GM18909 (cell line): ENCODE data around the gene NWD2.
"Not testable (repeated sequence)": the region's sequence is repeated elsewhere in the genome, so short reads cannot be mapped to it uniquely, and the experiment has no call there.

ENCODE experiments used
- ATAC-seq: cut with Tn5 transposase; IDR thresholded peaks from one replicate; pipeline ENCODE4 v1.9.1; 2021; ENCODE audit warnings: mild to moderate bottlenecking; ENCODE audit not compliant: unreplicated experiment, poor library complexity

The NWD2 gene, protein sequence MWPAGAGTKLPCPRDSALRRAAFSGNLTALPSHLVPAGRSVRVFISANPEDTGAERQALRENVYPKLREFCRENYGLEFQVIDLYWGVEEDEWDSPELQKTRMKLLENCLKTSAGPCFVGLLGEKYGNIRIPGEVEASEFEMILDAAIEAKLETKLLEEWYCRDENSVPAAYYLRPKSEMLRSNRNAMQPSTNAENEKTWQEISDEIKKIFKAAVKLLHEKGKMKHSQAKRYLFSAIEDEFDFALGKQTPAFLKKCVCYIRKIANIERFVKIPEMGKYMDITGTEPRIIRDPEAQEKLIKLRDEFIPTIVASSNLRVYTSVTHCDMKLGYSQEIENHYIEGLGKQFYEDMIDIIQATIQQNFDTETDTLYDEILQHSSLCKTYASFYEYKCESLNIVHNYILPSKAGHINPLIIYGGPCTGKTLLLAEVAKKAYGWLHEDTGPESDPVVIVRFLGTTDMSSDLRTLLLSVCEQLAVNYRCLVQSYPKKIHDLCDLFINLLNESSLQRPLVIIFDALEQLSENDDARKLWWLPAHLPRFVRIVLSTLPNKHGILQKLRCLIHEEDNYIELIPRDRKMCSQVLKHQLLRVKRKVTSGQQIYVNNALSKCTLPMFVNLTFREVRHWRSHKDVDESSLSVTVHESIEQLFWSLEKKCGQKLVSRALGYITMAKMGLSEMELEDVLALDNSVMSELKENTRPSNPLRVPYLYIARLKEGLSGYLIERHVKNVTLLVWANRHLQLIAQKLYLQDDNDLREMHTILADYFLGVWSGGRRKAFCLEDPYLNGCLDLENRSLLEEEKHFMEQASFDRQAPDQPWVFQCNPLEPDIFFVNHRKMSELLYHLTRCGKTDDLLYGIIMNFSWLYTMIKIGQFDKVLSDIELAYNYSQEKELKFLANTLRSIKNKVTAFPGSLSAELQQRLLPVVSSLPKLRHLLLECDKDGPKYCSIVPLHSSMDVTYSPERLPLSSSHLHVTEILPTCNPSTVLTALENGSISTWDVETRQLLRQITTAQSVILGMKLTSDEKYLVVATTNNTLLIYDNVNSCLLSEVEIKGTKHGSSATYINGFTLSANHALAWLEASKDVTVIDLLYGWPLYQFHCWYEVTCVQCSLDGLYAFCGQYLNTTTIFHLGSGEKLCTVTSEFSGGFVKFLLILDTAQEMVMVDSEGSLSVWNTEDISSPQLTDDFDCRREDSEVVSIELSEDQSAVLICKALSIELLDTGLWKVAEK (N-terminal part only)

DNA sequence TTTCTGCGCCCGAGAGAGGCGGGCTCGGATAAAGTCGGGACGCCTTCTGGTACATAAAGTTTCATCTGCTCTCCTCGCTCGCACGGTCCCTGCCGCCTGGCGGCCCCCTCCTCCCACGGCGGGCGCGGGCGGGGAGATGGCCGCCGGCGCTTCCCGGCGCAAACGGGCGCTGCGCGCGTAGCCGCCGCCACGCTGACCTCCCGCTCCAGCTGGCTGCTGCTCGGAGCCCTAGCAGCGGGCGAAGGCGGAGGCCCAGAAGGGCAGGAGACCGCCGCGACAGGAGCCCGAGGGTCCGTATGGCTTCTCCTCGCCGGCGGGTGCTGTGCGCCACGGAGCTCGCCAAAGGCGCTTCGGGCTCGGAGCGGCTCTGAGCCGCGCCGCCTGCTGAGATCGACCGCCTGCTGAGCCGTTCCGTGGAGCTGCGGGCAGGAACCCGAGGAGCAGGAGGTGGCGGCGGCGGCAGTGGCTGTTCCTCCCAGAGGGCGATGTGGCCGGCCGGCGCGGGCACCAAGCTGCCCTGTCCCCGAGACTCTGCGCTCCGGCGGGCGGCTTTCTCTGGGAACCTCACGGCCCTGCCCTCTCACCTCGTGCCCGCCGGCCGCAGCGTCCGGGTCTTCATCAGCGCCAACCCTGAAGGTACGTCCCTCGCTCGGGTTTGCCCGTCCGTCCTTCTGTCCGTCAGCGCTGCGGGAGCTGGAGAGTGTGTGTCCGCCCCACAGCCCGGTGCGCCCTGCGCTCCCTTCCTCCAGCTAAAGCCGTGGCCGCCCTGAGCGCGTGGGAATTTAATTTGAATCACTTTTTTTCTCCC lies at the start of gene NWD2:
TSS of gene NWD2 (plus strand) at position 161 of the 808 bp plus-strand sequence. CDS start at position 486, 325 bp downstream.
- ATAC-seq: no peak

DNA sequence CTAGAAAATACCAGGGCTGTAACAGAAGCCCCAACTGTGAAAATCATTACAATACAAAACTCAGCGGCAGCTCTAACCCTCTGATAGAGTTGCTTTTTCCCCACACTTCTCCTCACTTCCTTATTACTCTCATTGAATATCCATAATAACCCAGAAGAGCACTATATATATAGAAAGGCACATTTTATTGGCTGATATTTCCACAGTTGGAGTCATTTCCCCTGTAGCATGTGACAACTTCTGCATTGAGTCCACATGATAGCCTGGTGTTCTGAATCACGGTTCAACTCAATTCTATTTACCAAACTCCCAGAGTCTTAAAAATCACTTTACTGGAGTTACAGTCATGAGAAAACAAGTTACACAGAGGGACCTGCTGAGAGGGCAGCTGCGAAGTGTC lies 46.6 kb upstream of the NWD2 start:
- no peak for ATAC-seq

DNA sequence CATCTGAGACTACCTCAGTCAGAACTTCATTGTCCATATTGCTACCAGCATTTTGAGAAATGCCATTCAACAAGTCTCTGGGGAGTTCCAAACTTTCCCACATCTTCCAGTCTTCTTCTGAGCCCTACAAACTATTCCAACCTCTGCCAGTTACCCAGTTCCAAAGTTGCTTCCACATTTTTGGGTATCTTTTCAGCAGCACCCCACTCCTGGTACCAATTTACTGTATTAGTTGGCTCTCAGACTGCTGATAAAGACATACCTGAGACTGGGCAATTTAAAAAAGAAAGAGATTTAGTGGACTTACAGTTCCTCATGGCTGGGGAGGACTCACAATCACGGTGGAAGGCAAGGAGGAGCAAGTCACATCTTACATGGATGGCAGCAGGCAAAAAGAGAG lies 39.8 kb upstream of the NWD2 start:
- ATAC-seq: not testable (repeated sequence)

DNA sequence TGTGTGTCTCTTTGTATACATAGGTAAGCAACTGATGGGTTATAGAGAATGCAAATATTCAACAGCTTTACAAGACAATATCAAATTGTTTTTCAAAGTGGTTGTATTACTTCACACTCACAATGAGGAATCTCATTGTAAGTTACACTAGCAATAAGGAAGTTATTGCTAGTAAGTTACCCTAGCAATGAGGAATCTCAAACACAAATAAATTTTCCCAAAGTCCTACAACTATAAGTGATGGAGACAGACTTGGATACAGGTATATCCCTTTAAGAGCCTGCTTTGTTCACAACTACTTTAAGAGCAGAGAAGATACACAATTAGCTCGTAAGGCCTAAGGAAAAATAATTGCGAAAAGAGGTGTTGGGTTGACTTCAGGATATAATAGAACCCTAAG lies 28.3 kb upstream of the NWD2 start:
- ATAC-seq: no peak

- ATAC-seq: no peak
These were observed 25.3 kb upstream of the NWD2 start for GRCh38 chr4:37219242-37219641.

- ATAC-seq: no peak
These were observed 24.6 kb upstream of the NWD2 start for GRCh38 chr4:37219990-37220389.

DNA sequence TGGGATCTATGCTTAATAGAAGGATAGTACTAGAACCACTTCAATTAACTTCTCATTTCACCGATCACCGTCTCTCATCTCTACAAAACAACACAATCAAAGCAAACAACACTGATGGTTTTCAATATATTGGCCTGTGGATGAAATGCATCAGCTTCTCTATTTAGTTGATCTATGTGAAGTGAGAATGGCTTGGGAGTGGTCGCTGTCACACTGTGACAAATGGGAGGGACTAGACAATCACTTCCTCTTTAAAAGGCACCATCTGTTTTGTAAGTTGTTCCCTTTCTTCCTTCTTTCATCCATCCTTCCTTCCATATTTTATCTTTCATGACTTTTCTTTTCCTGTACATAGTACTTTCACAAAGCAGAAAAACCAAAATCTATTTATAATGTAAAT lies 23.9 kb upstream of the NWD2 start:
- no peak for ATAC-seq

- ATAC-seq: no peak
These were observed 20.8 kb upstream of the NWD2 start for GRCh38 chr4:37223732-37224131.

- ATAC-seq: no peak
These were observed 19.7 kb upstream of the NWD2 start for GRCh38 chr4:37224854-37225253.

GRCh38 chr4:37225778-37226177 lies 18.8 kb upstream of the NWD2 start:
- ATAC-seq: no peak

DNA sequence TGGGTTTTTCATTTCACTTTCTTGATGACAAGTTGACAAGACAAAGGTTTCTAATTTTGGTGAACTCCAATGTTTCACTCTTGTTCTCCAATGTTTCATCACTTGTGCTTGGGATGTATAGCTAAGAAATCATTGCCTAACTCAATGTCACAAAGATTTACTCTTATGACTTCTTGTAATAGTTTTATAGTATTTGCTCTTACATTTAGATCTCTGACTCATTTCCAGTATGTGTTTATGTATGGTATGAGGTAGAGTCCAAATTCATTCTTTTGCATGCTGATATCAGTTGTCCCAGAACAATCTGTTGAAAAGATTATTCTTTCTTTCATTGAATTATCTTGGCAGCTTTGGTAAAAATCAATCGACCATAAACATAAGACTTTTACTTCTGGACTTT lies 12.2 kb upstream of the NWD2 start:
- no peak for ATAC-seq

DNA sequence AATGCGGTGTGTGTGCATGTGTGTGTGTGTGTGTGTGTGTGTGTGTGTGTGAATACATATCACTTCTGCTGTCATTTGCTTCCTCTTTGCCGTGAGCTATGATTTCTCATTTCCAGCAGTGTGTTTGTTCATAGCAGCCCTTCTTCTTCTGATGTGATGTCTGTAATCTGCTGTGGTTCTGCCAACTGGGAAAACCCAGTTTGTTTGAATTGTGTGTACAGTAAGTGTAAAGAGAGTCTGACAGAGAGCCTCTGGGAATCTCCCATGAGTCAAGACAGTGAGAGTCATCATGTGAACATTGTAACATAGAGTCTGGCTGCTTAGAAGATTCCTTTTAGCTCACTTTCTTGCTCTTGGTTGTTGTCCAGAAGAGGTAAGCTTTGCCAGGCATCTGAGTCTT lies 8.4 kb upstream of the NWD2 start:
- ATAC-seq: no peak

DNA sequence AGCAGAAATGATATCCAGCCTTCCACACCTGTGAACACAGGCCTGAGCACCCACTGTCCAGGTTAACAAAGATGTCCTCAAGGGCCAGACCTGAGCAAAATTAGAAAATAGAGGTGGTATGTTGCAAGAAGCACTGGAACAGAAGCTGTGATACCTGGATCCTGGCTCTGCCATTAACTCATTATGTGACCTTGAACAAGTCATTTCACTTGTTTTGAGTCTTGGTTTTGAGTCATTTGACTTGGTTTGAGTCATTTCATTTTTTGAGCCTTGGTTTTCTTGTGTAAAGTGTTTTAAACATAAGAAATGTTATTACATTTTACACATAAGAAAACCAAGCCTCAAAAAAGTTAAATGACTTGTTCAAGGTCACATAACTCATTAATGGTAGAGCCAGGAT lies 2.9 kb upstream of the NWD2 start:
- ATAC-seq: no peak

DNA sequence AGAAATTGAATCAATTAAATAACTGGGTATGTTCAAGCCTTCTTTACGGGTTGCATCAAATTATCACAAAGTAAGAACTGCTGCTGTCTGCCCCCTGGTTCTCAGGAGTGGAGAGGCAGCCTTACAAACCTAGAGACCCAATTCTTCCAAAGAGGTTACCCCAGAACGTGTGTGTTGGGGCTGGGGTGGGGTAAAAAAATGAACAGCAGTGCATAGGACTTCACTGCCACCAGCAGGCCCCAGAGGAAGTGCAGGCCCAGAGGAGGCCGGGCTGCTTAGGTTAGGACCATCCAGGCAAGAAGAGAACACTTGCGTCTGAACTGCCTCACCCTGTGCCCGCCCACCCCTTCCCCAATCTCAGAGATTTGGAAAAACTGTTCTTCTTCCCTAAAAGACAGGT lies 1.5 kb upstream of the NWD2 start:
- ATAC-seq: no peak

DNA sequence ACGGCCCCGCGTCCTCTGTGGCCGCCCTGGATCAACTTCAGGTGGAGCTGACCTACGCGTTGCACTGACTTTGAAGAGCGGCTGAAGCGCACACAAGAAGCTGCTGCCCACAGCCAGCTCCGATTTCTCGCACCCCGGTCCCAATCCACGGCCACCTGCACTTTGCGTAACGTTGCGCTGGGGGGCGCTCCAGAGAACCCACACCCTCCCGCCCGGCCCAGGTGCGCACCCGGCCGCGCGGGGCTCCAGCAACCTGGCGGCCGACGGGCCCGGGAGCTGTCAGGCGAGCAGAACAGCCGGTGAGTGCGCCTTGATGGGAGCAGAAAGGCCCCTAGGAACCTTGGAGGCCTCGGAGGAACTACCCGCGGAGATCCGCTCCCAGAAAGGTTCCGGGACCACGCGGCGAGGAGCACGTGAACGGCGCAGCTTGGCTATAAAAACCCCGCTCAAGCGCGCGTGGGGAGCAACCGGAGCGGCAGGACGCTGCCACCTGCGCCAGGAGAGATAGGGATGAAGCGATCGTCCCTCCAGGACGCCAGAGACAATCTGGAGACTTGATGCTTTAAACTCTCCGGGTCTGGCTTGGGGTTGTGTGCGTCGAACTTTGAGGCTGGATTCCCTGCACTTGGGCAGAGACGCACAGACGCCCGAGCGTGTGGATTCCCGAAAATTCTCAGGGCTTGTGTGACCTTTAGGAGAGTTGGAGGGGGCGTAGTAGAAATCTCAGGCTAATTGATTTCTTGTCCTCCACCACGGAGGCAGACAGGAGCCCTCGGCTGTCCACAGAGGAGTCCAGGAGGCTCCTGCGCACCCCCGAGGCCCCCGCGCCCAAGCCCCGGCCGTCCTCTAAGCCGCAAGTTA lies 591 bp upstream of the NWD2 start:
- ATAC-seq: no peak

GRCh38 chr4:37245391-37245954 lies 930 bp downstream of the NWD2 start:
- ATAC-seq: no peak

DNA sequence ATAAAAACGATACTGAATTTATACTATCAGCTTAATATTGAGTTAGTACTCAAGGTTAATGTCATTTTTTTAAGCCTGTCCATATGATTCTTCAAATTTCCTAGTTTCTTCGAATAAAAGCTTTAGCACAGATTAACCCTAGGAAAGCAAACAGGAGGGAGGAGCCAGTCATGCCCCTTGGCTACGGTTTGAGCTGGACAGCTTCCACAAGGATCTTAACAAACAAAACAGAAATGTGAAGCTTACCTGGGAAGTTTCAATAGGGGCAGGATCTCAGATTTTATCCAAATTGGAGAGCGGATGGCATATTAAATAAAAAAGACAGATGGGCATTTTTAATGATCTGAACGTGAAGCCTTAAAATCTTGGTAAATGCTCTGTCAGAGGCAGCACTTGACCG lies 2.3 kb downstream of the NWD2 start:
- no peak for ATAC-seq

DNA sequence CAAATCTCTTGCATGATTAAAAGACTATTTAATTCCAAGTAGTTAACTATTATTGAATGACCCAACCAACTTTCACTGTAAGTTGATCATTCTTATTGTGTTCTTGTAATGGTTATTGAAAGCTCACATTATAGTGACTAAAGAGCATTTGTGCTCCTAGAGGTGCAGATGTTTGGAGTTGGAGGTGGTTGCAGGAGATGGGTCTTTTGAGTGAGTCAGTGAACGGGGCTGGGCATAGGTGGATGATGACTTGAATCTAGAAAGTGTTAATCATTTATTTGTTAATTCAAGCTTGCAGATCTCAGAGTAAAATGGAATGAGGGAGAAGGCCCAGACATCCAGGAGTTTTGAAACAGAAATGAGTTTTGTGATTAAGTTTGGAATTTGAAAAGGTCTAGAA lies 13.7 kb downstream of the NWD2 start:
- no peak for ATAC-seq

DNA sequence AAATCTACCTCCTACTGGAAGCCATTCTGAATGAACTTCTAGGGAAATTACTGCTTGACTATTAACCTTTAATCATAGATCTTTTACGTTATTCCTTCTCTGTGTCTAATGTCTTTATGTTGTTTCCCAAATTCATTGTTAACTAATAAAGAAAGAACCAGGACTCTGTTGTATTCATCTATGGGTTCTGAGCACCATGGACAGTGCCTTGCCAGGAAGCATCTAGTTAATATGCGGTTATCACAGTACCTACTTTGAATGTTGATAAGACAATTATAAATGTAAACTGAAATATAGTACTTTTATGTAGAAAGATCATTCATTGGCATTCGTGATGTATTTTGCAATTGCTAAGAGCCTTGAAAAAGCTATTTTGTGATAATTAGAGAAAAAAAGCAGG lies 23.8 kb downstream of the NWD2 start:
- ATAC-seq: no peak
